ENCODE results near the gene SMIM35. TPM values are rescaled to one million over a fixed set of nuclear protein-coding genes. Genes with fewer than 3 reads are reported as not detected.
A peak's percentile ranks its signal among the peaks of the same experiment; 100 is the strongest.

Gene SMIM35
- total RNA-seq, 2 experiments from 2014 or later: 3.2 to 4.0 TPM

DNA sequence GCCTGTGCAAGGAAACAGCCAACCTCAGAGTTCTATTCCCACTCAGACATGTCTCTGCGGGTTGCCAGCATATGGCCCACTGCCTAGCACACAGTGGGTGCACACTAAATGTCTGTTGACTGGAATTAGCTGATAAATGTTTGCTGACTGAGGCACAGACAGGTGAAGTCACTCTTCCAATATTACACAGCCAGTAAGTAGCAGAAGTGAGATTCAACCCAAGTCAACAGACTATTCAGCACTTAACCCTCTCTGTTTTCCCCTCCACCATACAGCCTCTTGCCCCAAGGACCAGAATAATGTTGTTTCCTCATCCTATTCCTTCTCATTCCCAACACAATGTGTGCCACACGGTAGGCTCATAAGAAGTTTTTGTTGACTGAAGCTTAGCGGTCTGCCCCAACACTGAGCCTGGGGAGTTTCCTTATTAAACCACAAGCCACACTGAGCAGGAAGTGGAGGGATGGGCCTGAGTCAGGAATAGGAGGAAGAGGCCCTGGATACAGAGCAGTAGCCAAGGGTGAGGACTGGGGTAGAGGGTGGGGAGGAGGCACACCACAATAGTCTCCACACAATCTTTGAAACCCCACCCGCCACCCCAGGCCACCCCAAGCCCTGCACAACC is 116.3 kb downstream of the SMIM35 start:
- H3K27ac Mint-ChIP-seq: peak overlapping the region; percentile 75
- H3K9me3 Mint-ChIP-seq (ENCODE audit: low read depth): no peaks in the 10 kb centered on the region
- CTCF ChIA-PET: interaction anchor here (1.0 to 12.3 kb wide), 6 partner anchors 9 to 83 kb away, joined by 3 to 131 read pairs (median 4); no protein-coding TSS in a partner anchor
- DNase-seq (peak; percentile 70), ATAC-seq (peak; percentile 67)
- no peaks in the 10 kb centered on the region for H3K27me3 Mint-ChIP-seq
- peaks cover 7% of the 10 kb centered on the region for H3K36me3 Mint-ChIP-seq
- peaks cover 62% of the 10 kb centered on the region for H3K4me1 Mint-ChIP-seq
- H3K4me3 Mint-ChIP-seq: peak overlapping the region; percentile 7

DNA sequence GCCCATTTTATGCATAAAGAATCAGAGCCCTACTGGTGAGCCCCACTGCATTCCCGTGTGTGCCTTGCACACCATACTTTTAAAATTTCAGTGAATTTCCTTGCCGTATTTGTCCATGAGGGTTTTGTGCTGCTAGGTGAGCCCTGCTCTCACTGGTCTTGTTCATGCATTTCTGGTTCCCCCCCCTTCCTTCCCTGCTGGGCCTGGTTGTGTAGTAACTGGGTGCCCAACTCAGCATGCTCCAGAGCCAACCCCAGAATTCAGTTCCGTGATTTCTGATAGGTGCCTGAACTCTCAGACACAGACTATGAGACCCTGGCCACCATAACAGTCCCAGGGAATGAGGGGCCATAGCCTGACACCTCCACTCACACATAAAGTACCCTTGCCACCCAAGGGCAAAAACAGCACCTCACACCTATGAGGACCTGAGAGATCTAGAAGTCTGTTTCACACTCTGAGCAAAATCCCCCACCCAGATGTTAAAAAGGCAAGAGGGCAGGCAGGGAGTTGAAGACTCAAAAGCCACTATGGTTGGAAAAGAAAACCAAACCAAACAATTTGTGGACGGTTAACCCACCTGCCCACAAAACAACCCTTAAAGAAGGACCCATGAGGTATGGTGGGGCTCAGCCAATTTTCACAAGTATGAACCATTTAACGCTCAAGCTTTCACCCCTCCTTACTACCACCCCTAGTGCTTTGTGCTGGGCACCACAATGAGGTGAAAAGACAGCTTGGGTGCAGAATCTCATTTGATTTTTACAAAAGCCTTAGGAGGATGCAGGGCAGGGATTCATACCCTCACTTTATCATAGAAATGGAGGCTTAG is 117.4 kb downstream of the SMIM35 start:
- Mint-ChIP-seq H3K4me1 (peaks cover 54% of the 10 kb centered on the region), H3K4me3 (no peak overlapping the region), H3K9me3 (ENCODE audit: low read depth) (no peaks in the 10 kb centered on the region), H3K27ac (peak overlapping the region; percentile 0), H3K27me3 (no peaks in the 10 kb centered on the region), H3K36me3 (peaks cover 8% of the 10 kb centered on the region)
- no peak for DNase-seq
- CTCF ChIA-PET: interaction anchor here (1.0 to 12.3 kb wide), 5 partner anchors 18 to 84 kb away, joined by 3 to 131 read pairs (median 4); no protein-coding TSS in a partner anchor
- no peak for ATAC-seq

DNA sequence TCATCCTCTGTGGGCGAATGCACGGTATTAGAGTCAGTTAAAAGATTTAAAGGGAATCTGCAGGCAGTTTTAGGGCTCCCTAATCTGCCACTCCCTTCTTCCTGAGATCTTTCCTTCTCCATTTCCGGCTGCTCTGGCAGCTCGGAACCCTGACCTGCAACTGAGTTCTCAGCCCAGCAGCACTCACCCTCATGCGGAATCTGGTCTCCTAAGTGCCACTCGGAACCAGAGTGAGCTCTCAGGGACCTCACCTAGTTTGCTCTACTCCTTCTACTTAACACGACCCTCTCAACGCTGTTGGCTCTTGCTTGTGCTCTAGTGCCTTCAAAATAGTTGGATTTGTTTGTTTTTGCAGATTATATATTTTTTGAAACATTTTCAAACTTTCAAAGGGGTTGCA is 119.9 kb downstream of the SMIM35 start:
- H3K4me1 Mint-ChIP-seq: peaks cover 38% of the 10 kb centered on the region
- peaks cover 5% of the 10 kb centered on the region for H3K36me3 Mint-ChIP-seq
- DNase-seq (no peak), ATAC-seq (no peak)
- no peak overlapping the region for H3K27ac Mint-ChIP-seq
- no peak overlapping the region for H3K4me3 Mint-ChIP-seq
- H3K9me3 Mint-ChIP-seq (ENCODE audit: low read depth): peaks cover 2% of the 10 kb centered on the region
- H3K27me3 Mint-ChIP-seq: no peaks in the 10 kb centered on the region
- CTCF ChIA-PET: interaction anchor here (1.6 to 12.3 kb wide), 2 partner anchors 7 to 17 kb away, joined by 5 to 131 read pairs; no protein-coding TSS in a partner anchor

DNA sequence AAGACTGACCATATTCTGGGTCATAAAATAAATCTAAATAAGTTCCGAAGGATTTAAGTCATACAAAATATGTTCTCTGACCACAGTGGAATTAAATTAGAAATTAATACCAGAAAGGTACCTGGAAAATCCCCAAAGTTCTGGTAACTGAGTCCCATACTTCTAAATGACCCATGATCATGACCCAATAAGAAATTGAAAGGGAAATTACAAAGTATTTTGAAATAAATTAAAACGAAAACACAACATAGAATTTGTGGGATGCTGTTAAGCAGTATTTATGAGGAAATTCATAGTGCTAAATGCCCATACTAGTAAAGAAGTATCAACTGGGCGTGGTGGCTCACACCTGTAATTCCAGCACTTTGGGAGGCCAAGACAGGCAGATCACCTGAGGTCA is 123.9 kb downstream of the SMIM35 start:
- H3K36me3 Mint-ChIP-seq: peaks cover 30% of the 10 kb centered on the region
- DNase-seq: no peak
- H3K27me3 Mint-ChIP-seq: no peaks in the 10 kb centered on the region
- CTCF ChIA-PET: interaction anchor here (1.2 to 12.3 kb wide), 2 partner anchors 13 kb away, joined by 3 to 131 read pairs; no protein-coding TSS in a partner anchor
- peaks cover 35% of the 10 kb centered on the region for H3K4me1 Mint-ChIP-seq
- no peak overlapping the region for H3K4me3 Mint-ChIP-seq
- no peak for ATAC-seq
- H3K27ac Mint-ChIP-seq: no peak overlapping the region
- peaks cover 8% of the 10 kb centered on the region for H3K9me3 Mint-ChIP-seq (ENCODE audit: low read depth)

DNA sequence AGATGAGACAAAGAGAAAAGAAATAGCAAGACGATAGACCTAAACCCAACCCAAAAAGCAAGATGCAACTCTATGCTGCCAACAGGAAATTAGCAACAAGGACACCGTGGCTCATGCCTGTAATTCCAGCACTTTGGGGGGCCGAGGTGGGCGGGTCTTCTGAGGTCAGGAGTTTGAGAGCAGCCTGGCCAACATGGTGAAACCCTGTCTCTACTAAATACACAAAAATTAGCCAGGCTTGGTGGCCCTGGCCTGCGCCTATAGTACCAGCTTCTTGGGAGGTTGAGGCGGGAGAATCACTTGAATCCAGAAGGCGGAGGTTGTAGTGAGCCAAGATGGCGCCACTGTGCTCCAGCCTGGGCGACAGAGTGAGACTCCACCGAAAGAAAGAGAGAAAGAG is 124.9 kb downstream of the SMIM35 start:
- Mint-ChIP-seq H3K4me1 (peaks cover 35% of the 10 kb centered on the region), H3K27ac (no peak overlapping the region), H3K27me3 (no peaks in the 10 kb centered on the region), H3K36me3 (peaks cover 40% of the 10 kb centered on the region), H3K9me3 (ENCODE audit: low read depth) (peaks cover 13% of the 10 kb centered on the region), H3K4me3 (no peak overlapping the region)
- CTCF ChIA-PET: interaction anchor here (1.2 to 12.3 kb wide), 2 partner anchors 12 to 14 kb away, joined by 3 to 131 read pairs; no protein-coding TSS in a partner anchor
- ATAC-seq (no peak), DNase-seq (no peak)

DNA sequence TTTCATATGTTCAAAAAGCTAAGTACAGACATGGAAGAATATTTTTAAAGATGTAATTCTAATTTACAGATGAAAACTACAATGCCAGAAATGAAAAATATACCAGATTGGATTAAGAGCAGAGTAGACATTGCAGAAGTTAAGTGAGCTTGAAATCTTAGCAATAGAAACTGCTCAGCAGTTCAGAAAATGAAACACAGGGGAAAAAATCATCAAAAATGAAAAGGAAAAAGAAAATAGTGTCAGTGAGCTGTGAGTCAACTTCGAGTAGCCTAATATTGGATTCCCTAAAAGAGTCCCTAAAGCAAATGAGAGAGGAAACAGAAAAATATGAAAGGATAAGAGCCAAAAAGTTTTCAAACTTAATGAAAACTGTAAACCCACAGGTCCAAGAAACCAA is 126.4 kb downstream of the SMIM35 start:
- CTCF ChIA-PET: interaction anchor here (1.0 to 12.3 kb wide), 5 partner anchors 10 to 116 kb away, joined by 3 to 131 read pairs (median 5); no protein-coding TSS in a partner anchor
- H3K27ac Mint-ChIP-seq: peak overlapping the region; percentile 33
- H3K9me3 Mint-ChIP-seq (ENCODE audit: low read depth): peaks cover 18% of the 10 kb centered on the region
- ATAC-seq: no peak
- no peak overlapping the region for H3K4me3 Mint-ChIP-seq
- H3K36me3 Mint-ChIP-seq: peaks cover 44% of the 10 kb centered on the region
- DNase-seq: no peak
- no peaks in the 10 kb centered on the region for H3K27me3 Mint-ChIP-seq
- peaks cover 36% of the 10 kb centered on the region for H3K4me1 Mint-ChIP-seq

DNA sequence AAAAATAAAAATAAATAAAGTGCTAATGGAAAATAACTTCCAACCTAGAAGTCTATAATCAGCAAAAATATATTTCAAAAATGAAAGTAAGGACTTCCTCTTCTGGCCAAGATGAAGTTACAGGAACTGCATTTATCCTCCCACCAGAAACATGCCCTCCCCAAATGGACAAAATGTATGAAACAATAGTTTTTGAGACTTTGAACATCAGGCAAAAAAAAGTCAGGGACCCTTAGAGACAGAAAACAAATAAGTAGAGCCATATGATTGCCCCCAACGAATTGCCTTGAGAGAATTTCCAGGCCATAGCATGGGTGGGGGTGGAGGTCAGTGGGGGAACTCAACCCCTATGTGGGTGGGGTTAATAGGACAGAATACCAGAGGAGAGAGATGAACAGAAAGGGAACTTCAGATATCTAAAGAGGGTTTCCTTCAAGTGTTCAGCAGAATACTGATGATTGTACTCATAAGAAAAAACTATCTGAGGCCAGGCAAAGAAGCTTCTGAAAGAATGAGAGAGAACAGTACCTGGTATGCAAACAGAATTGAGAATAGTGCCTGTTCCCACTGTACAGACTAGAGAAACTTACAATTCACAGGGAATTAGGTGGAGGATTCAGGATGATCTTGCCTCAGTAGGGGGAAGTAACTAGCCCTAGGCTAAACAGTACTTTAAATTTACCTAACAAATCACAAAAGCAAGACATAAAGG is 127.2 kb downstream of the SMIM35 start:
- Mint-ChIP-seq H3K4me3 (peak overlapping the region; percentile 45), H3K27me3 (no peaks in the 10 kb centered on the region), H3K4me1 (peaks cover 36% of the 10 kb centered on the region), H3K36me3 (peaks cover 43% of the 10 kb centered on the region), H3K9me3 (ENCODE audit: low read depth) (peaks cover 18% of the 10 kb centered on the region), H3K27ac (peak overlapping the region; percentile 90)
- peak; percentile 60 for ATAC-seq
- CTCF ChIA-PET: interaction anchor here (1.3 to 12.3 kb wide), 4 partner anchors 10 to 94 kb away, joined by 3 to 131 read pairs (median 6); no protein-coding TSS in a partner anchor
- no peak for DNase-seq

DNA sequence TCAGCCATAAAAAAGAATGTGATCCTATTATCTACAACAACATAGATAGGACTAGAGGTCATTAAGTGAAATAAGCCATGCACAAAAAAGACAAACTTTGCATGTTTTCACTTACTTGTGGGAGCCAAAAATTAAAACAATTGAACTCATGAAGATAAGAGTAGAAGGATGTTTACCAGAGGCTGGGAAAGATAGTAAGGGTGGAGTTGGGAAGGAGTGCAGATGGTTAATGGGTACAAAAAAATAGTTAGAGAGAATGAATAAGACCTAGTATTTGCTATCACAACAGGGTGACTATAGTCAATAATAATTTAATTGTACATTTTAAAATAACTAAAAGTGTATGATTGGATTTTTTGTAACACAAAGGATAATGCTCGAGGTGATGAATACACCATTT is 127.8 kb downstream of the SMIM35 start:
- CTCF ChIA-PET: no interaction called here
- Mint-ChIP-seq H3K36me3 (peaks cover 43% of the 10 kb centered on the region), H3K4me3 (no peak overlapping the region), H3K4me1 (peaks cover 39% of the 10 kb centered on the region), H3K27me3 (no peaks in the 10 kb centered on the region), H3K9me3 (ENCODE audit: low read depth) (peaks cover 18% of the 10 kb centered on the region), H3K27ac (no peak overlapping the region)
- ATAC-seq (no peak), DNase-seq (no peak)

Other genes starting within 250 kb of the SMIM35 start
- under 1 TPM; 0.12 to 0.20 TPM for gene FXYD6, start 210.3 kb downstream of the SMIM35 start, total RNA-seq
- gene TMPRSS13, start 157.6 kb downstream of the SMIM35 start, total RNA-seq: 1 to 10 TPM; 1.7 to 2.0 TPM
- gene IL10RA, start 100.6 kb downstream of the SMIM35 start, total RNA-seq: 100 to 1,000 TPM; 247 to 260 TPM
- under 1 TPM; 0.12 to 0.76 TPM for gene TMPRSS4, start 9.9 kb downstream of the SMIM35 start, total RNA-seq
- gene SCN4B, start 65.9 kb upstream of the SMIM35 start, total RNA-seq: under 1 TPM in 1 of 2 experiments, not detected in 1; 0.54 TPM
- not detected for gene SCN2B, start 89.7 kb upstream of the SMIM35 start, total RNA-seq
- 100 to 1,000 TPM; 139 to 142 TPM for gene JAML, start 138.0 kb upstream of the SMIM35 start, total RNA-seq
- 10 to 100 TPM; 20.4 to 28.4 TPM for gene MPZL3, start 165.4 kb upstream of the SMIM35 start, total RNA-seq
- 1 to 10 TPM; 3.0 to 3.2 TPM for gene MPZL2, start 177.3 kb upstream of the SMIM35 start, total RNA-seq
- gene CD3E, start 217.8 kb upstream of the SMIM35 start, total RNA-seq: 100 to 1,000 TPM; 526 to 535 TPM